Measurements from ENCODE around the gene NEDD9.

NEDD9 gene

DNA sequence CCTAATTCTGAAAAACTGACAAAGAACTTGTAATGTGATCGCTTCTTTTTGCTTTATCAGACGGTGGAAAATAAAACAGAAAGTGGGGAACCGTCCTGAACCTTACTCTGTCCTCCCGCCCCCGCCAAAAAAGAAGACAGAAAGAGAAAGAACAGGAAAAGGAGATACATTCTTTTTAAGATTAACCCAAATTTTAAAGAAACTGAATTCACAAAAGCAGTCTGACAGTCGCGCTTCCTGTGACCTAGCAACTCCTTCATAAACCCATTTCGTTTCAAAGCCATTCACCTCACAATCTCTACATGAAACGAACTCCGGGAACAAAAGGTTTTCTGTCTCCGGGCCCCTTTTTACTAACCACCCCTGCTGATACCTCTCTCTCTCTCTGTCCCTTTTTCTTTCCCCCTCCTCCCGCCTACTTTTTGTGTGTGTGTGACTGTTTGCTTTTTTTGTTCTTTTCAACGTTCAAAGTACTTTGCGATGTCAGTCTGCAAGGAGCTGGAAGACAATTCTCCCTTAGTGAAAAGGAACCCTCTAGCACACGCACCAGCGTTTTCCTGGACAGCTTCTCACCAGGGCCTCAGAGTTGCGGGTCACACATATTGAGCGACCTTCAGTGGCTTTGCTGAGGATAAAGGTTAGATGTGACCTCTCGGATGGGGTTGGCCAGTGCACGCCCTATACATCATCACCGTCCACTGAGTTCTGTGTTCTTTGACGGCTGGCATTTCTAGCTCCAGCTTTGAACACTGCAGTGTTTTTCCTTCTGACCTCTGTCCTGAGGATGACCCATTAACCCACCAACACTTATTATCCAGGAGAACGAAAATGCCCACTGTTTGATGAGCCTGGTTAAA, 530 bp upstream of the NEDD9 start (continued):
- TF ChIP-seq ZSCAN4 (tag by site-specific recombination; IDR thresholded peaks at IDR 0.05) (peak; percentile 39; the same call in 1 of the 2 replicates), ZNF585B (tag by site-specific recombination; IDR thresholded peaks at IDR 0.05) (no peak), ZNF2 (tag by site-specific recombination; IDR thresholded peaks at IDR 0.05) (no peak; the same call in 1 of the 2 replicates), ZNF664 (tag by site-specific recombination; IDR thresholded peaks at IDR 0.05) (no peak), ZNF677 (tag by site-specific recombination; IDR thresholded peaks at IDR 0.05) (no peak), ZBTB26 (tag by site-specific recombination; optimal IDR thresholded peaks at IDR 0.05) (no peak), MEIS1 (CRISPR knock-in tag; IDR thresholded peaks at IDR 0.05; ENCODE audit: borderline replicate concordance) (no peak), ZNF221 (tag by site-specific recombination; IDR thresholded peaks at IDR 0.05; ENCODE audit: borderline replicate concordance) (no peak), ZNF398 (tag by site-specific recombination; IDR thresholded peaks at IDR 0.05) (peak; percentile 66; the same call in 1 of the 2 replicates), ZNF747 (tag by site-specific recombination; IDR thresholded peaks at IDR 0.05) (no peak), ZBTB17 (tag by site-specific recombination; IDR thresholded peaks at IDR 0.05) (no peak), ZNF473 (tag by site-specific recombination; IDR thresholded peaks at IDR 0.05) (no peak), ZSCAN23 (tag by site-specific recombination; IDR thresholded peaks at IDR 0.05) (no peak), PBX3 (CRISPR knock-in tag; IDR thresholded peaks at IDR 0.05) (no peak), ZBTB21 (tag by site-specific recombination; IDR thresholded peaks at IDR 0.05) (no peak), SP3 (tag by site-specific recombination; IDR thresholded peaks at IDR 0.05) (peak; percentile 44; the same call in 1 of the 2 replicates), ZNF555 (tag by site-specific recombination; conservative IDR thresholded peaks at IDR 0.05) (no peak), PATZ1 (tag by site-specific recombination; IDR thresholded peaks at IDR 0.05) (0 out of 2 replicates have a peak, but pooled peaks have one; percentile 22), ZNF155 (tag by site-specific recombination; IDR thresholded peaks at IDR 0.05) (no peak), ZEB2 (tag by site-specific recombination; IDR thresholded peaks at IDR 0.05) (0 out of 2 replicates have a peak, but pooled peaks have one; percentile 13), ZNF600 (tag by site-specific recombination; IDR thresholded peaks at IDR 0.05) (no peak), ZBTB44 (tag by site-specific recombination; IDR thresholded peaks at IDR 0.05) (no peak), ZNF202 (tag by site-specific recombination; IDR thresholded peaks at IDR 0.05; ENCODE audit: borderline replicate concordance) (no peak), ZNF707 (tag by site-specific recombination; IDR thresholded peaks at IDR 0.05) (no peak), SP2 (tag by site-specific recombination; IDR thresholded peaks at IDR 0.05) (no peak)
- TF ChIP-seq, protein P1, sequence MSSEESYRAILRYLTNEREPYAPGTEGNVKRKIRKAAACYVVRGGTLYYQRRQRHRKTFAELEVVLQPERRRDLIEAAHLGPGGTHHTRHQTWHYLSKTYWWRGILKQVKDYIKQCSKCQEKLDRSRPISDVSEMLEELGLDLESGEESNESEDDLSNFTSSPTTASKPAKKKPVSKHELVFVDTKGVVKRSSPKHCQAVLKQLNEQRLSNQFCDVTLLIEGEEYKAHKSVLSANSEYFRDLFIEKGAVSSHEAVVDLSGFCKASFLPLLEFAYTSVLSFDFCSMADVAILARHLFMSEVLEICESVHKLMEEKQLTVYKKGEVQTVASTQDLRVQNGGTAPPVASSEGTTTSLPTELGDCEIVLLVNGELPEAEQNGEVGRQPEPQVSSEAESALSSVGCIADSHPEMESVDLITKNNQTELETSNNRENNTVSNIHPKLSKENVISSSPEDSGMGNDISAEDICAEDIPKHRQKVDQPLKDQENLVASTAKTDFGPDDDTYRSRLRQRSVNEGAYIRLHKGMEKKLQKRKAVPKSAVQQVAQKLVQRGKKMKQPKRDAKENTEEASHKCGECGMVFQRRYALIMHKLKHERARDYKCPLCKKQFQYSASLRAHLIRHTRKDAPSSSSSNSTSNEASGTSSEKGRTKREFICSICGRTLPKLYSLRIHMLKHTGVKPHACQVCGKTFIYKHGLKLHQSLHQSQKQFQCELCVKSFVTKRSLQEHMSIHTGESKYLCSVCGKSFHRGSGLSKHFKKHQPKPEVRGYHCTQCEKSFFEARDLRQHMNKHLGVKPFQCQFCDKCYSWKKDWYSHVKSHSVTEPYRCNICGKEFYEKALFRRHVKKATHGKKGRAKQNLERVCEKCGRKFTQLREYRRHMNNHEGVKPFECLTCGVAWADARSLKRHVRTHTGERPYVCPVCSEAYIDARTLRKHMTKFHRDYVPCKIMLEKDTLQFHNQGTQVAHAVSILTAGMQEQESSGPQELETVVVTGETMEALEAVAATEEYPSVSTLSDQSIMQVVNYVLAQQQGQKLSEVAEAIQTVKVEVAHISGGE (tag by site-specific recombination; conservative IDR thresholded peaks at IDR 0.05; ENCODE audit: low read depth), result no peak
